IMR-90 (cell line): ENCODE results near the gene OTUB2.

ENCODE experiments used
- FOS ChIP-seq: fragments of 150-350 bp; IDR thresholded peaks from 2 replicates; pipeline ENCODE4 v1.6.1; 2016; ENCODE audit warnings: low read depth, low read length
- MAFK ChIP-seq: IDR thresholded peaks from 2 replicates; pipeline ENCODE4 v1.6.1; 2012; ENCODE audit warnings: low read depth, low read length, improper control_type of control experiment
- POLR2A ChIP-seq: IDR thresholded peaks from 2 replicates; pipeline ENCODE4 v1.6.1; 2012; ENCODE audit warnings: mild to moderate bottlenecking, low read depth, low read length
- RFX5 ChIP-seq: IDR thresholded peaks from 2 replicates; pipeline ENCODE4 v1.8.0; 2012; ENCODE audit warnings: low read depth, mild to moderate bottlenecking, low read length, moderate library complexity
- SMC3 ChIP-seq: fragments of 150-350 bp; IDR thresholded peaks from 2 replicates; pipeline ENCODE4 v1.6.1; 2016; ENCODE audit warnings: low read depth, mild to moderate bottlenecking, antibody characterized with exemption, low read length, moderate library complexity
- TF ChIP-seq, protein P1 (sequence below): conservative IDR thresholded peaks from 2 replicates; pipeline ENCODE4 v1.5.1; 2012; ENCODE audit warnings: mild to moderate bottlenecking, low read depth, low read length, improper control_type of control experiment
- TF ChIP-seq, protein P2 (sequence below): fragments of 150-350 bp; IDR thresholded peaks from 2 replicates; pipeline ENCODE4 v1.6.1; 2016; ENCODE audit warnings: low read depth, mild to moderate bottlenecking, low read length, moderate library complexity, borderline replicate concordance

DNA sequence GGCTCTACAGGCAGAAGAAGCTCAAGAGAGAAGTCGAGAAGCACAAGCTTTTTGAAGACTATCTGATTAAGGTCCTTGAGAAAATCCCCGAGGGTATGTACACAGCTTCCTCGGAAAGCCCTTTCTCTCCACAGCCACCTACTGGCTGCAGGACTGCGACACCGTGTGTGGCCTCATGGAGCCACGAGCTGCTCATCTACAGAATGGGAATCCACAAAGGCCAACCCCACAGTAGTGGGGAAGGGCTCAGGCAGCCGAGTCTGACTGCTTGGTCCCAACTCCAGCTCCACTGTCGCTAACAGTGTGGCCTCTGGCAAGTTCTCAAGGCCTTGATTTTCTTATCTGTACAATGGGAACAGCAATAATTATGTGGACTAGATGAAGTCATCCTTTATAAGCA, 26.6 kb upstream of the OTUB2 start:
- TF ChIP-seq, protein P1, sequence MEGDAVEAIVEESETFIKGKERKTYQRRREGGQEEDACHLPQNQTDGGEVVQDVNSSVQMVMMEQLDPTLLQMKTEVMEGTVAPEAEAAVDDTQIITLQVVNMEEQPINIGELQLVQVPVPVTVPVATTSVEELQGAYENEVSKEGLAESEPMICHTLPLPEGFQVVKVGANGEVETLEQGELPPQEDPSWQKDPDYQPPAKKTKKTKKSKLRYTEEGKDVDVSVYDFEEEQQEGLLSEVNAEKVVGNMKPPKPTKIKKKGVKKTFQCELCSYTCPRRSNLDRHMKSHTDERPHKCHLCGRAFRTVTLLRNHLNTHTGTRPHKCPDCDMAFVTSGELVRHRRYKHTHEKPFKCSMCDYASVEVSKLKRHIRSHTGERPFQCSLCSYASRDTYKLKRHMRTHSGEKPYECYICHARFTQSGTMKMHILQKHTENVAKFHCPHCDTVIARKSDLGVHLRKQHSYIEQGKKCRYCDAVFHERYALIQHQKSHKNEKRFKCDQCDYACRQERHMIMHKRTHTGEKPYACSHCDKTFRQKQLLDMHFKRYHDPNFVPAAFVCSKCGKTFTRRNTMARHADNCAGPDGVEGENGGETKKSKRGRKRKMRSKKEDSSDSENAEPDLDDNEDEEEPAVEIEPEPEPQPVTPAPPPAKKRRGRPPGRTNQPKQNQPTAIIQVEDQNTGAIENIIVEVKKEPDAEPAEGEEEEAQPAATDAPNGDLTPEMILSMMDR = no peak
- no peak for TF ChIP-seq MAFK
- TF ChIP-seq, protein P2, sequence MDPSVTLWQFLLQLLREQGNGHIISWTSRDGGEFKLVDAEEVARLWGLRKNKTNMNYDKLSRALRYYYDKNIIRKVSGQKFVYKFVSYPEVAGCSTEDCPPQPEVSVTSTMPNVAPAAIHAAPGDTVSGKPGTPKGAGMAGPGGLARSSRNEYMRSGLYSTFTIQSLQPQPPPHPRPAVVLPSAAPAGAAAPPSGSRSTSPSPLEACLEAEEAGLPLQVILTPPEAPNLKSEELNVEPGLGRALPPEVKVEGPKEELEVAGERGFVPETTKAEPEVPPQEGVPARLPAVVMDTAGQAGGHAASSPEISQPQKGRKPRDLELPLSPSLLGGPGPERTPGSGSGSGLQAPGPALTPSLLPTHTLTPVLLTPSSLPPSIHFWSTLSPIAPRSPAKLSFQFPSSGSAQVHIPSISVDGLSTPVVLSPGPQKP = no peak
- no peak for TF ChIP-seq FOS
- TF ChIP-seq POLR2A = no peak
- TF ChIP-seq SMC3 = no peak
- TF ChIP-seq RFX5 = no peak
